GM19372 (cell line): ENCODE data around the gene ZRANB3.
"Not testable (repeated sequence)": the region's sequence is repeated elsewhere in the genome, so short reads cannot be mapped to it uniquely, and the experiment has no call there.

ENCODE experiments used
- ATAC-seq: cut with Tn5 transposase; IDR thresholded peaks from one replicate; pipeline ENCODE4 v1.9.1; 2021; ENCODE audit warnings: mild to moderate bottlenecking, low read depth, moderate library complexity; ENCODE audit not compliant: unreplicated experiment

Gene ZRANB3

DNA sequence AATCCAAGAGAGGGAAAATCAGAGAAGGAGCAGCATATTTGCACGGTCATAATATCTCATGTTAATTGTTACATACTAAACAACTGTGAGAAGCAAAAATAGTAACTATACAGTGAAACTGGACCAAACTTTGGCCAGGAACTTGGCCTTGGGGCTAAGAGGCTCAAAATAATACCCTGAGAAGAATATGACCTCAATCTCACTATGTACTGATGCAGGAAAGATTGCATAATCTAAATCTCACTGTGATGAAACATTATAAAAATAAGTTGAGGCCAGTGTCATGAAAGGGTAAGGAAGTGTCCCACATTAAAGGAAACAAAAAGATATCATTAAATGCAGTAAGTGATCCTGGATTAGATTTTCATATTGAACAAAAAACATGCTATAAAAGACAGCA lies 36.5 kb downstream of the ZRANB3 start:
- no peak for ATAC-seq

- no peak for ATAC-seq
These were observed 40.6 kb downstream of the ZRANB3 start for GRCh38 chr2:135490376-135490775.

DNA sequence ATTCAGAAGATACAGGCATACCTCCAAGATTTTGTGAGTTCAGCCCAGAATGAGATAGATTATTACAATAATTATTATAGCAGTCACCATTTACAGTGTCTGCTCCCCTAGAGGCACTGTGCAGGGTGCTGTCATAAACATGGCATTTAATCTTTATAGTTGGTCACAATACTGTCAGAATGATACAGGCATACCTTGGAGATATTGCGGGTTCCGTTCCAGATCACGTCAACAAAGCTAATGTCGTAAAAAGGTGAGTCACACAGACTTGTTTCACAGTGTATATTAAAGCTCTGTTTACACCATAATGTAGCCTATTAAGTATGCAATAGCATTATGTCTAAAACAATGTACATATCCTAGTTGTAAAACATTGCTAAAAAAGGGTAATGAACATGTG lies 45.6 kb downstream of the ZRANB3 start:
- ATAC-seq, result no peak

DNA sequence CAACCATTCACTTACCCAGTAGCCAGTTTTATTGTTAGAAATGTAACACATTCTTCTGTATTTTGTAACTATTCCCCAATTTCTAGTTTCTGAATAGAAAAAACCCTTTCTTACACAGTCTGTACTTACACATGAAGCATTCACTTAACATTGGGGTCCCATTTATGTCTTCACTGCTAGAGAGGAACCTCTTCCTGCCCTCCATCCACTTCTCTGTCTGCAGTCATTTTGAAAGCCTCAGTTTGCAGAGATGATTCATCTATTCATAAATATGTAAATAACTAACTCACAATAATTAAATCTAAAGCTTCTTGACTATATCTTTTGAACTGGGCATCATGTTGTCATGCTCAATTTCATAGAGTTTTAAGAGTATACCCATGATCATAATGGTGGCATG lies 55.9 kb downstream of the ZRANB3 start:
- no peak for ATAC-seq

- ATAC-seq, result no peak
These were observed 57.5 kb downstream of the ZRANB3 start for GRCh38 chr2:135473567-135473966.

GRCh38 chr2:135471106-135471505 lies 59.9 kb downstream of the ZRANB3 start:
- ATAC-seq, result no peak

DNA sequence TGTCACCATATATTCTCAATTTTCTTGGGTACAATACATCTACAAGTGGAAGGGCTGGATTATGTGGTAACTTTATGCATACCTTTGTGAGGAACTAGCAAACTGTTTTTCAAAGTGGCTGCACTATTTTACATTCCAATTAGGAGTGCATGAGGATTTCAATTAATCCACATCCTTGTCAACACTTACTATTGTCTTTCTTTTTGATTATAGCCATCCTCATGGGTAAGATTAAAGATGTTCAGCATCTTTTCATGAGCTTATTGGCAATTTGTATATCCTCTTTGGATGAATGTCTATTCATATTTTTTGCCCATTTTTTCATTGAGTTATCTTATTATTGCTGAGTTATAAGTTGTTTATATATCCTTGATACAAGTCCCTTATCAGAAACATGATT lies 73.7 kb downstream of the ZRANB3 start:
- no peak for ATAC-seq

GRCh38 chr2:135456835-135457234 lies 74.2 kb downstream of the ZRANB3 start:
- ATAC-seq, result no peak

DNA sequence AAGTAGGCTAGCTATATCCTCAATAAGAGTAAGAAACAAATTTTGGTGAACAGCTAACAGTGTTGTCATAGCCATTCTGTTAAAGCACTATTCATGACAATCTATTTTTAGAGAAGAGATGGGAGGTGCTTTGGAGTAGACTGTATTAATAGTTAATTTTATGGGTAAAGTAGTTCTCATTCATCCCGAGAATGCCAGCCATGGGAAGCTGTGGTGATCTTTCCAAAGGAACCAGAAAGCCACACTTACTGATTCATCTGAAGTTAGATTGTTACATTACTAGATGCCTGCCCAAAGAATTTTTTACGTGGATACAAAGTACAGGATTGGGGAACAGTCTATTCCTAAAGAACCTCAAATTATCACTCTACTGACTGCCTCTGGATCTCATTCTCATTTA lies 74.6 kb downstream of the ZRANB3 start:
- no peak for ATAC-seq

- no peak for ATAC-seq
These were observed 76.4 kb downstream of the ZRANB3 start for GRCh38 chr2:135454608-135455007.

DNA sequence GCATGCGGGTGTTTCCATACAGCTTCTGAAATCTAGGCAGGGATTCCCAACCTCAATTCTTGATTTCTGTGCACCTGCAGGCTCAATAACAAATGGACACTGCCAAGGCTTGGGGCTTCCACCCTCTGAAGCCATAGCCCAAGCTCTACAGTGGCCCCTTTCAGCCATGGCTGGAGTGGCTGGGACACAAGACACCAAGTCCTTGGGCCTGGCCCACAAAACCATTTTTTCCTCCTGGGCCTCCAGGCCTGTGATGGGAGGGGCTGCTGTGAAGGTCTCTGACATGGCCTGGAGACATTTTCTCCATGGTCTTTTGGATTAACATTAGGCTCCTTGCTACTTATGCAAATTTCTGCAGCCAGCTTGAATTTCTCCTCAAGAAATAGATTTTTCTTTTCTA lies 78.0 kb downstream of the ZRANB3 start:
- ATAC-seq, result not testable (repeated sequence)

DNA sequence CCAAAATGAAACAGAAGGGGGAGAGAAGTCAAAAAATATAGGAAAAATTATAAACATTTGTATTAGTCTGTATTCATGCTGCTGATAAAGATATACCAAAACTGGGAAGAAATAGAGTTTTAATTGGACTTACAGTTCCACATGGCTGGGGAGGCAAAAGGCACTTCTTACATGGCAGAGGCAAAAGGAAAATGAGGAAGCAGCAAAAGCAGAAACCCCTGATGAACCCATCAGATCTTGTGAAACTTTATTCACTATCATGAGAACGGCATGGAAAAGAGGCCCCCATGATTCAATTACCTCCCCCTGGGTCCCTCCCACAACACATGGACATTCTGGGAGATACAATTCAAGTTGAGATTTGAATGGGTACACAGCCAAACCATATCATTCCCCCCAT lies 79.1 kb downstream of the ZRANB3 start:
- ATAC-seq, result no peak

GRCh38 chr2:135443013-135443412 lies 88.0 kb downstream of the ZRANB3 start:
- ATAC-seq, result not testable (repeated sequence)

DNA sequence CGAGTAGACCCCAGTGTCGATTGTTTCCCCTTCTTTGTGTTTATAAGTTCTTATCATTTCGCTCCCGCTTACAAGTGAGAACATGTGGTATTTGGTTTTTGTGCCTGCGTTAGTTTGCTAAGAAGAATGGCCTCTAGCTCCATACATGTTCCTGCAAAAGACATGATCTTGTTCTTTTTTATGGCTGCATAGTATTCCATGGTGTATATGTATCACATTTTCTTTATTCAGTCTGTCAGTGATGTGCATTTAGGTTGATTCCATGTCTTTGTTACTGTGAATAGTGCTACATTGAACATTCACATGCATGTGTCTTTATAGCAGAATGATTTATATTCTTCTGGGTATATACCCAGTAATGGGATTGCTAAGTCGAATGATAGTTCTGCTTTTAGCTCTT lies 95.9 kb downstream of the ZRANB3 start:
- ATAC-seq, result not testable (repeated sequence)

- ATAC-seq, result no peak
These were observed 106.2 kb downstream of the ZRANB3 start for GRCh38 chr2:135424849-135425248.

- no peak for ATAC-seq
These were observed 108.1 kb downstream of the ZRANB3 start for GRCh38 chr2:135422898-135423297.

DNA sequence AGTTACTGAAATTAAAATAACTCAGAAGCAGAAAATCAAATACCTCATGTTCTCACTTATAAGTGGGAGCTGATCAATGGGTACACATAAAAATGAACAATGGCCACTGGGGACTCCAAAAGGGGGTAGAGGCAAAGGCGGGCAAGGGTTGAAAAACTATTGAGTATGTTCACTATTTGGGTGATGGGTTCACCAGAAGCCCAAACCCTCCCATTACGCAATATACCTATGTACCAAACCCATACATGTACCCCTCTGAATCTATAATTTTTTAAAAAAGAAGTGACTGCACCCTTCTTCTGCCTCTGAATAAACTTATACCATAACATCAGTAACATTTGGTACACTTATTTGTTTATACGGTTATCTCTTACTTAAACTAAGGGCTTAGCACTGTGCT lies 119.4 kb downstream of the ZRANB3 start:
- no peak for ATAC-seq

GRCh38 chr2:135409436-135409835 lies 121.6 kb downstream of the ZRANB3 start:
- ATAC-seq, result no peak

DNA sequence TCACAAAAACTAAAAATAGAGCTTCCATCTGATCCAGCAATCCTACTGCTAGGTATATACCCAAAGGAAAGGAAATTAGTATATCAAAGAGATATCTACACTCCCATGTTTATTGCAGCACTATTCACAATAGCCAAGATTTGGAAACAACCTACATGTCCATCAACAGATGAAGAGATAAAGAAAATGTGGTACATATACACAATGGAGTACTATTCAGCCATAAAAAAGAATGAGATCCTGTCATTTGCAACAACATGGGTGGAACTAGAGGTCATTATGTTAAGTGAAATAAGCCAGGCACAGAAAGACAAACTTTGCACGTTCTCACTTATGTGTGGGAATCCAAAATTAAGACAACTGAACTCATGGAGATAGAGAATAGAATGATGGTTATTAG lies 134.8 kb downstream of the ZRANB3 start:
- not testable (repeated sequence) for ATAC-seq

GRCh38 chr2:135386993-135387392 lies 144.0 kb downstream of the ZRANB3 start:
- no peak for ATAC-seq

DNA sequence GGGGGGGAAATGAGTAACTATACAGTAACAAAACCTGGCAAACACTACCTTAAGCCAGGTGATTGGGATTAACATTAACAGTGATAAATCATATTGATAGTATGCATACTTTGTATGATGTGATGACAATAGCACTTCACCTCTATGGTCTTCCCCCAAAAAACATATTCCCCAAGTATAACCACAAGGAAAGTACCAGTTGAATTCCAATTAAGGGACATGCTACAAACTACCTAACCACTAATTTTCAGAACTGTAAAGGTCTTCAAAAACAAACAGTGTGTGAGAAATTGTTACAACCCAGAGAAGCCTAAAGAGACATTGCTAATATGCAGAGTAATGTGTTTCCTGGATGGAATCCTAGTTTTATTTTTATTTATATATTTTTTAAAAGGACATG lies 152.4 kb downstream of the ZRANB3 start:
- no peak for ATAC-seq

DNA sequence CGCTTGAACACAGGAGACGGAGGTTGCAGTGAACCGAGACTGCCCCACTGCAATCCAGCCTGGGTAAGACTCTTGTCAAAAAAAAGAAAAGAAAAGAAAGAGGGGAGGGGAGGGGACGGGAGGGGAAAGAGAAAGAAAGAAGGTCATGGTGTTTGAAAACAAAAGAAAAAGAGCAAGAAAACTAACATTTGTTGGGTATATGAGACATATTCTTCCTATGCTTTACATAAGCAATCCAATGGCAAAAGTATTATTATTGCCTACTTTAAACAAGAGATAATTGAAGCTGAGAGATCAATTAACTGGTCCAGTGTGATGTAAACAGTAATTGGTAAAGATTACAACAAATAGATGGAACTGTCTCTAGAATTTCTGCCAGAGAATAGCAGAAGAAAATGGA lies 157.3 kb downstream of the ZRANB3 start:
- no peak for ATAC-seq

DNA sequence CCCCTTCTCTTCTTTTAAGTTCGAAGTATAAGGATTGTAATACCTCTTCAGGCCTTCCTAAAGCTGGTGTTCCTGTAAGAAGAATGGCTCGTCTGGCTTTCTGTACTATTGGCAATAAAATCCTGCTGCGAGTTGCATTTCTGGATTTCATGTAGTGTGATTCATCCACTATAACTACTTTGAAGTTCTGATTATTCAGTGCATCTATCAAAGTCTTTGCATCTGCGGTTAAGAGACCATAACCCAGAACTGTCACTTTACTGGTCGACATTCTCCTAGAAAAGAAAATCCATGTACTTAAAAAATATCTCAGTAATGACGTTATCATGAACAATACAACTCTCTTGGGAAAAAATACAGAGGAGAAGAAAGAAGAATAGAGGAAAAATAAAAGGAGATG lies 181.1 kb downstream of the ZRANB3 start:
- ATAC-seq, result no peak
